ENCODE results near the gene ZNF385B. TPM values are rescaled to one million over a fixed set of nuclear protein-coding genes. Genes with fewer than 3 reads are reported as not detected.

Gene ZNF385B
- total and polyA plus RNA-seq, 10 of the 15 experiments (the other 5 are each of a cell fraction or from before 2014, with no cell fraction given) = not detected

DNA sequence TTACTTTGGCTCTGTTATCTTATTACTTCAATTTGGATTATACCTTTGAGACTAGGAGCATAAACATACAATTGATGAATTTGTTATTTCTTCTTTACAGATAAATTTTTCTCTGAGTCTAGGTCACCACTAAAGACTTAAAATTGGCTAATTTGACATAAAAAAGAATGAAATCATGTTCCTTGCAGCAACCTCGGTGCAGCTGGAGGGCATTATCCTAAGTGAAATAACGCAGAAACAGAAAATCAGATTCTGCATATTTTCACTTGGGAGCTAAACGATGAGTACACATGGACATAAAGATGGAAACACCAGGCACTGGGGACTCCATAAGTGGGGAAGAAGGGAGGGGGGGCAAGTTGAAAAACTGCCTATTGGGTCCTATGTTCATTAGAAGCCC lies 424.0 kb downstream of the ZNF385B start (continued):
- TF ChIP-seq, protein P1, sequence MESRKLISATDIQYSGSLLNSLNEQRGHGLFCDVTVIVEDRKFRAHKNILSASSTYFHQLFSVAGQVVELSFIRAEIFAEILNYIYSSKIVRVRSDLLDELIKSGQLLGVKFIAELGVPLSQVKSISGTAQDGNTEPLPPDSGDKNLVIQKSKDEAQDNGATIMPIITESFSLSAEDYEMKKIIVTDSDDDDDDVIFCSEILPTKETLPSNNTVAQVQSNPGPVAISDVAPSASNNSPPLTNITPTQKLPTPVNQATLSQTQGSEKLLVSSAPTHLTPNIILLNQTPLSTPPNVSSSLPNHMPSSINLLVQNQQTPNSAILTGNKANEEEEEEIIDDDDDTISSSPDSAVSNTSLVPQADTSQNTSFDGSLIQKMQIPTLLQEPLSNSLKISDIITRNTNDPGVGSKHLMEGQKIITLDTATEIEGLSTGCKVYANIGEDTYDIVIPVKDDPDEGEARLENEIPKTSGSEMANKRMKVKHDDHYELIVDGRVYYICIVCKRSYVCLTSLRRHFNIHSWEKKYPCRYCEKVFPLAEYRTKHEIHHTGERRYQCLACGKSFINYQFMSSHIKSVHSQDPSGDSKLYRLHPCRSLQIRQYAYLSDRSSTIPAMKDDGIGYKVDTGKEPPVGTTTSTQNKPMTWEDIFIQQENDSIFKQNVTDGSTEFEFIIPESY (IDR thresholded peaks at IDR 0.05) = no peak
- TF ChIP-seq NR2F1 (conservative IDR thresholded peaks at IDR 0.05) (no peak), SMAD1 (IDR thresholded peaks at IDR 0.05; ENCODE audit: low read depth, partially characterized antibody) (no peak), YBX1 (IDR thresholded peaks at IDR 0.05) (no peak), CHD2 (IDR thresholded peaks at IDR 0.05; ENCODE audit: borderline replicate concordance, low read depth, low read length) (no peak), JUND (IDR thresholded peaks at IDR 0.05; ENCODE audit: low read depth, low read length) (no peak), ETV6 (conservative IDR thresholded peaks at IDR 0.05 in 1 of 2, IDR thresholded peaks at IDR 0.05 in 1 of 2; ENCODE audit: borderline replicate concordance in 1 of 2, low read depth in 1 of 2) (no peak)

DNA sequence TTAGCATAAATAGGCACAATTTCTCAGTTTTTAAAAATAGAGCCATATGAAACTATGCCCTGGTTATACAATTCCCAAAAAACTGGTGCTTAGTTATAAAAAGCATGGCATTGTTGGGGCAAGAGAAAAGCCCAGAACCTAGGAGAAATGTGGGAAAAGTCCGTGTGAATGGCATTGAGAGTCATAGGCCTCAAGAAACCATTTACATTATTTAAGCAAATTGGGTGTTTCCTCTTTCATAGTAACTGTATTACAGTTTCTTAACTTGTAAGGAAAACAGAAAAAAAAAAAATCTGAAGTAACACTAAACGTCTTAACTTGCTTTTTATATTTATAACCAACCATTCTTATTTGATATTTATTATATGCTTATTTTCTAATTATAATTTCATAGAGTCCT lies 425.8 kb downstream of the ZNF385B start:
- Histone ChIP-seq H2AFZ (ENCODE audit: control insufficient read depth, low read depth, low read length) (no peak overlapping the region), H3K36me3 (ENCODE audit: control insufficient read depth in 2 of 2, insufficient read depth in 2 of 2, low read length in 1 of 2) (no peaks in the 10 kb centered on the region), H3K27ac (ENCODE audit: control insufficient read depth, insufficient read depth) (no peak overlapping the region), H3K4me3 (no peak overlapping the region), H4K20me1 (ENCODE audit: control insufficient read depth, insufficient read depth) (no peaks in the 10 kb centered on the region), H3K27me3 (replicated peaks in 1 of 2; ENCODE audit: control insufficient read depth in 2 of 2, insufficient read depth in 2 of 2, low read length in 1 of 2) (no peaks in the 10 kb centered on the region), H3K4me1 (ENCODE audit: control insufficient read depth, insufficient read depth, low read length) (no peaks in the 10 kb centered on the region), H3K9me3 (replicated peaks; ENCODE audit: control insufficient read depth, insufficient read depth, low read length) (no peaks in the 10 kb centered on the region), H3K4me2 (ENCODE audit: control insufficient read depth, insufficient read depth) (no peak overlapping the region), H3K79me2 (ENCODE audit: control insufficient read depth, insufficient read depth, low read length) (no peaks in the 10 kb centered on the region), H3K9ac (ENCODE audit: control insufficient read depth, insufficient read depth, low read length) (no peak overlapping the region)
- ChIA-PET RAD21 (ENCODE audit: unreplicated experiment) (interaction anchor here (1.2 to 1.3 kb wide), 2 partner anchors 13 to 216 kb away, joined by 3 to 5 read pairs; no protein-coding TSS in a partner anchor), POLR2A (no interaction called here), SMC1A (ENCODE audit: uncharacterized antibody, unreplicated experiment) (interaction anchor here (1.3 to 3.4 kb wide), 3 partner anchors 9 to 13 kb away, joined by 3 to 16 read pairs (median 7); no protein-coding TSS in a partner anchor), CTCF (interaction anchor here (0.7 to 1.5 kb wide), 3 partner anchors 9 to 175 kb away, joined by 3 to 11 read pairs (median 4); no protein-coding TSS in a partner anchor)
- in situ Hi-C loops (cut with MboI) = no loop called here
- intact Hi-C loops (cut with micrococcal nuclease; ENCODE audit: unreplicated experiment) = no loop called here
- DNase-seq (ENCODE audit: low read depth, low spot score) = no peak
- 0% methylated on average over 2 of the region's 2 CpGs for WGBS (ENCODE audit: insufficient coverage, insufficient replicate concordance, low lambda C conversion rate, missing lambda C conversion rate)
- BruUV-seq (replicated peaks) = no TSS peak
- no peak for ATAC-seq
- FAIRE-seq = no peak
- no peak for TF ChIP-seq ZNF274 (IDR thresholded peaks at IDR 0.05; ENCODE audit: insufficient read depth, insufficient read length)
- no peak for TF ChIP-seq SREBF1 (IDR thresholded peaks at IDR 0.05; ENCODE audit: low read length)
- no peak for TF ChIP-seq FOXM1 (IDR thresholded peaks at IDR 0.05; ENCODE audit: low read depth, low read length)
- no peak for TF ChIP-seq SUZ12 (IDR thresholded peaks at IDR 0.05; ENCODE audit: unreplicated experiment)
- TF ChIP-seq MYC (IDR thresholded peaks at IDR 0.05; ENCODE audit: insufficient read depth, insufficient read length, insufficient replicate concordance, low read length, severe bottlenecking) = no peak
- TF ChIP-seq NFYB (IDR thresholded peaks at IDR 0.05; ENCODE audit: insufficient read depth, low read depth, low read length) = no peak
- no peak for TF ChIP-seq TCF12 (IDR thresholded peaks at IDR 0.05; ENCODE audit: low read depth, low read length)
- TF ChIP-seq SREBF2 (IDR thresholded peaks at IDR 0.05; ENCODE audit: low read length) = no peak
- no peak for TF ChIP-seq HDAC6 (IDR thresholded peaks at IDR 0.05; ENCODE audit: unreplicated experiment)
- TF ChIP-seq CHD4 (IDR thresholded peaks at IDR 0.05) = no peak
- TF ChIP-seq LARP7 (IDR thresholded peaks at IDR 0.05) = no peak
- no peak for TF ChIP-seq JUND (IDR thresholded peaks at IDR 0.05; ENCODE audit: low read depth, low read length)
- no peak for TF ChIP-seq ZNF217 (IDR thresholded peaks at IDR 0.05)
- no peak for TF ChIP-seq HDGF (IDR thresholded peaks at IDR 0.05)
- TF ChIP-seq, protein P2, sequence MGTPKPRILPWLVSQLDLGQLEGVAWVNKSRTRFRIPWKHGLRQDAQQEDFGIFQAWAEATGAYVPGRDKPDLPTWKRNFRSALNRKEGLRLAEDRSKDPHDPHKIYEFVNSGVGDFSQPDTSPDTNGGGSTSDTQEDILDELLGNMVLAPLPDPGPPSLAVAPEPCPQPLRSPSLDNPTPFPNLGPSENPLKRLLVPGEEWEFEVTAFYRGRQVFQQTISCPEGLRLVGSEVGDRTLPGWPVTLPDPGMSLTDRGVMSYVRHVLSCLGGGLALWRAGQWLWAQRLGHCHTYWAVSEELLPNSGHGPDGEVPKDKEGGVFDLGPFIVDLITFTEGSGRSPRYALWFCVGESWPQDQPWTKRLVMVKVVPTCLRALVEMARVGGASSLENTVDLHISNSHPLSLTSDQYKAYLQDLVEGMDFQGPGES (IDR thresholded peaks at IDR 0.05) = no peak
- no peak for TF ChIP-seq RAD21 (IDR thresholded peaks at IDR 0.05; ENCODE audit: insufficient read depth, low read depth, low read length)
- TF ChIP-seq IKZF2 (IDR thresholded peaks at IDR 0.05) = no peak
- TF ChIP-seq BMI1 (IDR thresholded peaks at IDR 0.05; ENCODE audit: borderline replicate concordance) = no peak
